Measurements from ENCODE around the gene RRBP1.
A peak's percentile ranks its signal among the peaks of the same experiment; 100 is the strongest.

RRBP1 gene

DNA sequence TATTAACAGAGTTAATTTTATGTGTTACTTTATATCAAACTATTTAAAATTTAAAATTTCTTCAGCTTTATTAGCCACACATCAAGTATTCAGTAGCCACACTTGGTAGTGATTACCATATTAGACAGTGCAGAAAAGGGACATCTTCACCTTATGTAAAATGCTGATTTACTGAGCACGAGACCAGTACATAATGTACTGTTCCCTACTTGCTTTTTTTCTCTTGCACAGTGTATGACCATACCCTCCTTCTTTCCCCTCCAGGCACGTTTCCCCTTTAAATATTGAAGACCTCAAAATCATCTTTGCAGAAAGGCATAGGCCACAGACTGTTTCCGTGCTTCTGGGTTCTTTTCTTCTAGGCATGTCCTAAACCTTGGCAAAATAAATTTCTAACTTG is 94.2 kb downstream of the RRBP1 start:
- ATAC-seq (no peak), DNase-seq (no peak)
- Mint-ChIP-seq H3K9me3 (no peaks in the 10 kb centered on the region), H3K27ac (no peak overlapping the region), H3K4me1 (no peaks in the 10 kb centered on the region), H3K4me3 (no peak overlapping the region), H3K27me3 (no peaks in the 10 kb centered on the region)

DNA sequence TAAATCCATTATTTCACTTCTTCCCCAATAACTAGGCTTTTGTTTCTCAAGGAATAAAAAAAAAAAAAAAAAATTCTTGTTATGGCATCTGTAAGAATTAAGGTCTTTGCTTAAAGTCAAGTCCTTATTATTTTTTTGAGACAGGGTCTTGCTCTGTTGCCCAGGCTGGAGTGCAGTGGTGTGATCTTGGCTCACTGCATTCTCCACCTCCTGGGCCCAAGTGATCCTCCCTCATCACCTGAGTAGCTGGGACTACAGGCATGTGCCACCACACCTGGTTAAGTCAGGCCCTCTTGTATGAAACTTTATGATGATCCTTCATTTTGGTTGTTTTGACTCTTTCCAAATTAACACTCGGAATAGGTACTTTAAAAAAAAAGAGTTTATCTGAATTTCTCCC is 94.9 kb downstream of the RRBP1 start:
- Mint-ChIP-seq H3K4me1 (no peaks in the 10 kb centered on the region), H3K27me3 (no peaks in the 10 kb centered on the region), H3K9me3 (no peaks in the 10 kb centered on the region), H3K27ac (no peak overlapping the region), H3K4me3 (no peak overlapping the region)
- ATAC-seq (no peak), DNase-seq (no peak)

DNA sequence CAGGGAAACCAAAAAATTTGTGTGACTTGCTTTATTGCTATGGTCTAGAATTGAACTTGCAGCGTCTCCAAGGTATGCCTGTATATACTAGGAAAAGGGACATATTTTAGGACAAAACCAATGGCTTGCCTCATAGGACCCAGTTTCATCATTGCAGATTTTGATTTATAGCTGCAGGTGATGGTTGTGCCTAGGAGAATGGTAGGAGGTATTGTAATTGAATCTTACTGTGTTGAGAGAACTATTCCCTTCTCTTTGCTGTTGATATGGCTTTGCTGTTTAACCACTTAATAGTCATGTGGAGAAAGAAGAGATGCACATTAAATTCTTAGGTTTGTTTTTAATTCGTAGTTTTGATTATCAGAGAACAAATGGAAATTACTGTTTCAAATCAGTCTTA is 95.8 kb downstream of the RRBP1 start:
- no peaks in the 10 kb centered on the region for H3K9me3 Mint-ChIP-seq
- ATAC-seq (no peak), DNase-seq (no peak)
- no peak overlapping the region for H3K27ac Mint-ChIP-seq
- H3K4me1 Mint-ChIP-seq: no peaks in the 10 kb centered on the region
- no peaks in the 10 kb centered on the region for H3K27me3 Mint-ChIP-seq
- H3K4me3 Mint-ChIP-seq: no peak overlapping the region

DNA sequence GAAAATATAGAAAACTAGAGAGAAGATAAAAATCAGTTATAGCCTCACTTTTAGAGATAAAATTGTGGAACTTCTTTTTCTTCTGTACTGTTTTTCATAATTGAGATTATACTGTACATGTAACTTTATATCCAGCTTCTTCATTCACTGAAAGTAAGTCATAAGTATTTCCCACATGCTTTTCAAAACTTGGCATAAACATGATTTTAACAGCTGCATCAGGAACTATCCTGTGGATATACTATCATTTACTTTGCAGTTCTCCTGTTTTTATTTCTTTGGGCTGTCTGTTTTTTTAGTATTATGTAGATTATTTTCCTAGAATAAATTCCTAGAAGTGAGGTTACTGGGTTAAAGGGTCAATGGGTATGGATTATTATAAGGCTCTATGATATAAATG is 97.4 kb downstream of the RRBP1 start:
- Mint-ChIP-seq H3K9me3 (no peaks in the 10 kb centered on the region), H3K4me1 (peaks cover 7% of the 10 kb centered on the region), H3K27me3 (no peaks in the 10 kb centered on the region), H3K4me3 (no peak overlapping the region), H3K27ac (no peak overlapping the region)
- ATAC-seq (no peak), DNase-seq (no peak)

DNA sequence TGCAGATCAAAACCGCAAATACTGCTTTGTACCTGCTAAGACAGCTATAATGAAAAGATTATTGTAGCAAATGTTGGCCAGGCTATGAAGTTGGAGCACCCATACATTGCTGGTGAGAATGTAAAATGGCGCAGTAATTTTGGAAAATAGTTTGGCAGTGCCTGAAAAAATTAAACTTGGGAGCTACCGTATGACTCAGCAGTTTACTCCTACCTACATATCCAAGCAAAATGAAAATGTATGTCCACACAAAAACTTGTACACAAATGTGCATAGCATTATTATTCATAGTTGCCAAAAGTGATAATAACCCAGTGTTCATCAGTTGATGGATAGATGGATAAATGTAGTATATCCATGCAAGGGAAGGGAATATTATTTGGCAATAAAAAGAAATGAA is 98.9 kb downstream of the RRBP1 start:
- Mint-ChIP-seq H3K4me3 (no peak overlapping the region), H3K27me3 (no peaks in the 10 kb centered on the region), H3K4me1 (peaks cover 14% of the 10 kb centered on the region), H3K27ac (no peak overlapping the region), H3K9me3 (no peaks in the 10 kb centered on the region)
- no peak for DNase-seq
- ATAC-seq: no peak

DNA sequence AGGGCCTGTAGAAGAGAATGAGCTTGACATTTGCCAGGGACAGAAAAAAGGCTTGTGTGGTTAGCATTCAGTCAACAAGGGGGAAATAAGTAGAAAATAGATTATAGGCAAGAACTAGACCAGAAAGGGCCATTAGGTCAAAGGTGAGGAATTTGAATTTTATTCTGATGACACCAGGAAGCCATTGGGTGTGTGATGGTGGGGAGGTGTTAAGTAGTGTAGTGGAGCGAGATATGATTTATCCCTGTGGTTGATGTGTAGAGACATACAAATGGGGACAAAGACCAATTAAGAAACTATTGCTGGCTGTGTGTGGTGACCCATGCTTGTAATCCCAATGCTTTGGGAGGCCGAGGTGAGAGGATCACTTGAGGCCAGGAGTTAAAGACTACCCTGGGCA is 101.1 kb downstream of the RRBP1 start:
- H3K4me3 Mint-ChIP-seq: no peak overlapping the region
- no peaks in the 10 kb centered on the region for H3K9me3 Mint-ChIP-seq
- no peaks in the 10 kb centered on the region for H3K27me3 Mint-ChIP-seq
- peaks cover 14% of the 10 kb centered on the region for H3K4me1 Mint-ChIP-seq
- no peak for ATAC-seq
- no peak for DNase-seq
- H3K27ac Mint-ChIP-seq: no peak overlapping the region

DNA sequence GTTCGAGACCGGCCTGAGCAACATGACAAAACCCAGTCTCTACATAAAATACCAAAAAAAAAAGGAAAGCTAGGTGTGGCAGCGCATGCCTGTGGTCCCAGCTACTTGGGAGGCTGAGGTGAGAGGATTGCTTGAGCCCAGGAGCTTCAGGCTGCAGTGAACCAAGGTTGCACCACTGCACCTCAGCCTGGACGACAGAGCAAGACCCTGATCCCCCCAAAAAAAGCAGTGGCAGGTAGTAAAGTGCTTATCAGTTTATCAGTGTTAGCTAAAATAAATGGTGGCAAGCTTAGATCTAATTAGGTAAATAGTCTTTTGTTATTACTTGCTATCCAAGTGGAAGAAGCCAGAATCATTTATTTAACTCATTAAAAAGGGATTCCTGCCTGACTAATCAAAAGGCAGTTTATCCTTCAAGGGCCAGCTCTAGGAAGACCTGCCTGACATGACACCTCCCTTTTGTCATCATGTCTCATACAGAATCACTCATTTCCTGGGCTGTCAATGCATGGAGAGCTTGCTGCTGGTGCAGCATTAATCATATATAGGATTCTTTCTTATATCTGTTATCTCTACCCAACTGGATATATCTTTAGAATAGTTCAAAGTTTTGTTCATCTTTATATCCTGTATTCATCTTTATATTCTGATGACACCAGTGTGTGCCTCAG is 102.5 kb downstream of the RRBP1 start:
- Mint-ChIP-seq H3K27ac (peak overlapping the region in 1 of 2 donors; percentile 89), H3K4me3 (no peak overlapping the region), H3K9me3 (no peaks in the 10 kb centered on the region), H3K4me1 (peaks cover 14% of the 10 kb centered on the region), H3K27me3 (no peaks in the 10 kb centered on the region)
- ATAC-seq (no peak), DNase-seq (no peak)

DNA sequence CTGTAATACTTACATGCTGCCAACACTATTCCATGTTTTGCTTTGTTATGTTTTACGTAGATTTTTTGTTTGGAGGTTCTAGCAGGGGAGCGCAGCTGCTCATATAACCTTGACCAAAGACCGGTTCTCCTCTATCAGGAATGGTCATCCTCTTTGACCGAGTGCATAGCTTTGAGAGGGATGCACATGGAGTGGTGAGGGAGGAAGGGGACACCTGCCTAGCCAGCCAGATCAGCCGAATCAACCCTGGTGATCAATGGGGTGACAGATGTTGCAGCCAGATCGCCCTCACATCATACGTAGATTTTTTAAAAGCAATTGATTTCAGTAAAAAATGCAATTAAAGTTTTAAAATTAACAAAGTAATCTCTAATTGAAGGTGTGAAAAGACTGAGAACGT is 105.8 kb downstream of the RRBP1 start:
- Mint-ChIP-seq H3K4me1 (peaks cover 35% of the 10 kb centered on the region), H3K9me3 (no peaks in the 10 kb centered on the region), H3K27ac (no peak overlapping the region), H3K27me3 (no peaks in the 10 kb centered on the region), H3K4me3 (no peak overlapping the region)
- no peak for ATAC-seq
- DNase-seq: no peak

DNA sequence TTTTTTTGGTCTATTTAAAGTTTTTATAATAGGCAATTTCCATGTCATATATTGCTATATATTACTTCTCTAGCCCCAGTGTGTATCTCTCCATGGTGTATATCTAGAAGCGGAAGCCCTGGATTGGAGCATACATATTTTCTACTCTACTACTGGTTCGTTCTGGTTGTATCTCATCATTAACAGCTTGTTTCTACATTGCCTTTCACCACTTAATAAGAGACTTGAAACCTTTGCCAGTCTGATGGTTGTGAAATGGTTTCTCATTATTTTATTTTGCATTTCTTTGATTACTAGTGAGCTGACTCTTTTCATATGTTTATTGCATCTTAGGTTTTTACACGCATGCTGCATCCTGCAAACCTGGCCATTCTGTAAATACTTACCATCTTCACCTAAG is 108.6 kb downstream of the RRBP1 start:
- H3K27me3 Mint-ChIP-seq: peaks cover under 1% of the 10 kb centered on the region
- DNase-seq: no peak
- peaks cover 32% of the 10 kb centered on the region for H3K4me1 Mint-ChIP-seq
- no peak for ATAC-seq
- no peak overlapping the region for H3K4me3 Mint-ChIP-seq
- H3K9me3 Mint-ChIP-seq: no peaks in the 10 kb centered on the region
- no peak overlapping the region for H3K27ac Mint-ChIP-seq

DNA sequence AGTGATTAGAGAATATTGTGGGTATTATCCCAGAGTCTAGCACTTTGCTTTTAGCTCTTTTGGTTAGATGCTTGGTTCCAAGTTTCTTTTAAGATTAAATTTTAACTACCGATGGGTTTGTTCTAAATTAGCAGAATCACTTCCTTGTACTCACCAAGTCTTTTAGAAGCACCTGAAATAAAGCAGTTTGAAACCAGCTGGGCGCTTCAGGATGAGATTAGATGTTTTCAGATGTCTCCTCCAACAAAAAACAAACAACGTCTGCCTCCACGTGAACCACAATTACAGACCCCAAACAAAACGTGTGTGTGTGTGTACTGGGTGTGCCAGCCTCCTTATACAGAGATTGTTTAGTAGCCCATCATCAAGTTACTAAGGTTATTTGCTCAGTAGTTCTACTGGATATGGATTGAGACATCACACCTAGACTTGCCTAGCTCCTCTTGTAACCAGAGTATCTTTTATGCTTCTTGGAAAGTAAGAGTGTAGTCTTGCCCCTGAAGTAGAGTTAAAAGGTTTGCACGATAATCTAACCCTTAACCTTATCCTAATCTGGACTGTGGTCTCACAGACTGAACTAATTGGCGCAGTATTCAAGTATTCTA is 109.9 kb downstream of the RRBP1 start:
- Mint-ChIP-seq H3K4me3 (peak overlapping the region in 1 of 2 donors; percentile 92), H3K4me1 (peaks cover 32% of the 10 kb centered on the region), H3K9me3 (no peaks in the 10 kb centered on the region), H3K27me3 (peaks cover 13% of the 10 kb centered on the region), H3K27ac (no peak overlapping the region)
- ATAC-seq: no peak
- DNase-seq: no peak

DNA sequence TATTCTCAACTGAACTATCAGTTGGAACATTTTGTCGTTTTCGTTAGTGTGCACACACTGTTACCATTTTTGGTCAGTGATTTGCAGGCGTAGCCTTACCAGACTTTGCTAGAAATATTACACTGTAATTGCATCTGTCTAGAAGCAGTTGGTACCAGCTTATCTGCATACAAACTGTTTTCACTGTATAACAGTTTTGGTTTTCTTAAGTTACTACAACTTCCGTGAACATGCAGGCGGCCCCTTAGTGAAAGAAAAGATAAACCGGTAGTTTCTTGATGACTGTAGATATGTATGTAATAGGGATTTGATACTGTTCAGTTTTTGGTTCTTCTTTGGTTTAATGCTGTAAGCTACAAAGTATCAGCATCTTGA is 110.9 kb downstream of the RRBP1 start:
- peaks cover 32% of the 10 kb centered on the region for H3K4me1 Mint-ChIP-seq
- DNase-seq: peak in 1 of 2 donors; percentile 24
- no peaks in the 10 kb centered on the region for H3K9me3 Mint-ChIP-seq
- peak overlapping the region; percentile 92 to 100 for H3K4me3 Mint-ChIP-seq
- peaks cover 13% of the 10 kb centered on the region for H3K27me3 Mint-ChIP-seq
- peak overlapping the region; percentile 82 to 96 for H3K27ac Mint-ChIP-seq
- peak; percentile 57 for ATAC-seq

DNA sequence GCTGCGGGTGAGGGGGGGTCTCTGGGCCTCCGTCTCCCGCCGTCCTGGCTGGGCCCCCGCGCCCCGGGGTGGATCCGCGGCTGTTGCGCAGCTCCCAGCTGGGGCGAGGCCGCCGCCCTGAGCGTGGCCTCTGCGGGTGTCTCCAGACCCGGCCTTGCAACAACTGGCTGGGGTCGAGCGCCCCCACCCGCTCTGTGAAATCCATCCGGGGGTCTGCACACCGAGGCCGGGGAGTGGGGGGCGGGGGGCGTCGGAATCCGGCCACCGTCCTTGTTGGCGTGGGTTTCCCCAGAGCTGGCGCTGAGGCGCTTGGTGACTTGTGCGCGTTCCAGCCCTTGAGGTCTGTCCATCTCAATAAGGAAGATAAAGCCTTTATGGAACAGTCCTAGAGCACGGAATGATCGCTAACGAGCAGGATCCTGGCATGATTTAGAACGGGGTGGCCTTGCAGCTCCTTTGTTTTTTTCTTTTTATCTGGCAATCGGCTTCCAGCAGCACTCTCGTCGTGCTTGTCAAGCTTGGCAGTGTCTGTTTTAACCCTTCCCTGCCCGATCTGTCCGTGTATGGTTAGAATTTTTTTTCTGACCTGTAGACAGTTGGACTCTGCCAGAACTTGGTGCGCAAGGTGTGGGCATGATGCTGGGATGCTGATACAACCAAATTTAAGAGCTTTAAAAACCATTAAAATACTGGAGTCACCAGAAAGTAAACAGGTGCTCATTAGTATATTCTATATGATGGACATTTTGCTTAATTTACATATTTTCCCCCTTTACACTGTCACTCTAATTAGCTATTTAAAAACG is 111.5 kb downstream of the RRBP1 start:
- Mint-ChIP-seq H3K4me3 (peak overlapping the region; percentile 92 to 100), H3K4me1 (peaks cover 32% of the 10 kb centered on the region), H3K27ac (peak overlapping the region; percentile 82 to 96), H3K27me3 (peaks cover 13% of the 10 kb centered on the region), H3K9me3 (no peaks in the 10 kb centered on the region)
- DNase-seq (no peak), ATAC-seq (peak; percentile 61)

DNA sequence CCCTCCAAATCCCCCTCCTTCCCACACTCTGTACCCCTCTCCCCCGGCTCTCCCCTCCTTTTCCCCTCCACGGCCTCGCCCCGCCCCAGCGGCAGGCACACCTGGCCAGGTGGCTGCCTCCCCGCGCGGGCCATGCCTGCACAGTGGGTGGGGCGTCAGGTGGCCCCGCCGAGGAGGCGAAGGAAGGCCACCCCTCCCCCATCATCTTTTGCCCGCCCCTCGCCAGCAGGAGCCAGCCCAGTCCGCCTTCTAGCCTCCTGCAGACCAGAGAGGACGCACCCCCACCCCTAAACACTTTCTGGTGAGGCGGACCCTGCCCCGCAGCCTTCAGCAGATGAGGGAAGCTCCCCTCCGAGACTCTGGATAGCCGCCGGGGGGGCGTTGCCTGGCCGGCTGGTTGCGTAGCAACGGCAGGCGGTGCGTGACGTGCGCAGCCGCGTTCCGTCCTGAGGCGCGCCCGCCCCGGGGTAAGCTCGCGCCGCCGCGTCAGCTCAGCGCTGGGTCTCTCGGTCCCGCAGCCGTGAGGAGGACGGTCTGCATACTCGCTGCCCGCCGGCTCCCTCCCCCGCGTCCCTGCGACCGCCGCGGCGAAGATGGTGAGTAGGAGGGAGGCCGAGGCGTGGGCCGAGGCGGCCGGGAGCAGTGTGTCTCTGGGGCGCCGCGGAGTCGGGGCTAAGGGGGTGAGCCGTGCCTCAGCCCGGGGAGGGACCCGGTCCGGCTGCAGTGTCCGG is 112.3 kb downstream of the RRBP1 start, which contains the start of gene DSTN:
Gene DSTN, plus strand, starts transcription at position 460 of the 731 bp plus-strand sequence. Its CDS starts 134 bp downstream, at position 594.
- H3K4me3 Mint-ChIP-seq: peak within 1 kb of the TSS; percentile 92 to 100
- ATAC-seq: peak; percentile 92
- H3K4me1 Mint-ChIP-seq: peaks cover 32% of the 10 kb centered on the region
- DNase-seq: peak; percentile 84 to 87
- H3K27ac Mint-ChIP-seq: peak within 1 kb of the TSS; percentile 96 to 99
- H3K9me3 Mint-ChIP-seq: no peaks in the 10 kb centered on the region
- H3K27me3 Mint-ChIP-seq: peaks cover 13% of the 10 kb centered on the region

DNA sequence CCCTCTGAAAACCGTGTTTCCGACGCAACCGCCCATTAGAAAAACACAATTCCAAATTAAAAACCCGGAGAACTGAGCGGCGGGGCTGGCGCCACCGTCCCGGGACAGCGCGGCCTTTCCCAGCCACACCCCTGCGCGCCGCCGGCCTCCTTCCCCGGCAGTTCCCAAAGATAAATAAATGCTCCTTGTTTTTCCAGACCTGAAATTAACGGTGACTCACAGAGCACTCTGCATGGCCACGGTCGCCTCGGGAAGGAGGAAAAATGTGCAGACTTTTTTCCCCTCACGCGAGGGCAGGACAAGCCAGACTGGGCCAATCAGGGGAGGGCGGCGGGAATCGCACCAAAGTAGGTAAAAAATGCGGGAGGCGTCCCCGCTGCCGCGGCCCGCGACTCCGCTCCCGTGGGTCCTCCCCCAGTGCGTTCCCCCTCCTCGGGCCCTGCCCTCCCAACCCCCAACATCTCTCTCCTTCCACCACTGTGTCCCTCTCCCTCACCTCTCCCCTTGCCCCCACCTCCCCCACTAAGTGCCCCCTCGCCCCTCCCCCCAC is 113.0 kb downstream of the RRBP1 start:
- ATAC-seq (no peak), DNase-seq (no peak)
- no peaks in the 10 kb centered on the region for H3K9me3 Mint-ChIP-seq
- peak overlapping the region; percentile 92 to 100 for H3K4me3 Mint-ChIP-seq
- peak overlapping the region in 1 of 2 donors; percentile 83 for H3K27ac Mint-ChIP-seq
- peaks cover 13% of the 10 kb centered on the region for H3K27me3 Mint-ChIP-seq
- H3K4me1 Mint-ChIP-seq: peaks cover 32% of the 10 kb centered on the region

DNA sequence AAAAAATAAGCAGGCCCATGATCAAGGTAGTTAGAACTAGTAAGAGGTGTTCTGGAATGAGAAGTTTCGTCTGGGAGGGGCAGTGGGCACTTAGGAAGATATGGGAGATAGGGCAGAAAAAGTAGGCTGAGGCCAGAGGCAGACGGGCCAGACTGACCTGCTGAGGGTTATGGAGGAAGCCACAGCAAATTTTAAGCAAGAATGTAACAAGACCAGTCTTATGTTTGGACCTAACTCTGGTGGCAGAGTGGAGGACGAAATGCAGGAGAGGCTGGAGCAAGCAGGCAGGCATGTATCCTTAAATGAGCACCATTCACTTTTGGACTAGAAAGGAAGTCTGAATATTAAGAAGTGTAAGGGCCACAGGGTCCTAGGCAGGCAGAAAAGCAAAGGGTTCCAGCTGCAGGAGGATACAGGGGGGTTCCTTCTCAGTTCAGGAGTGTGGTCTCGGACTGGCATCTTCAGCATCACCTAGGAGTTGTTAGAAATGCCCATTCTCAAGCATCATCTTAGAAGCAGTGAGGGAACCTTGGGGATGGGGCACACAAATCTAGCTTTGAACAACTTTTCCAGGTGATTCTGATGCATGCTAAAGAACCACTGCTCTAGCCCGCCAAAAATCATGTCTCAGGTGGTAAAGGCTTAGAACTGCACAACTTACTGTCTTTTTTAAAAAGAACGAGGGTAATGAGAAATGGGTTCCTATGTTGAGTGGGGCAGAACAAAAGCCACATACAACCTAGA is 113.8 kb downstream of the RRBP1 start:
- H3K27ac Mint-ChIP-seq: no peak overlapping the region
- peak overlapping the region; percentile 92 to 100 for H3K4me3 Mint-ChIP-seq
- no peaks in the 10 kb centered on the region for H3K9me3 Mint-ChIP-seq
- peaks cover 13% of the 10 kb centered on the region for H3K27me3 Mint-ChIP-seq
- no peak for ATAC-seq
- DNase-seq: no peak
- H3K4me1 Mint-ChIP-seq: peaks cover 28% of the 10 kb centered on the region

All from stimulated activated naive CD8-positive, alpha-beta T cell treated with anti-CD3 and anti-CD28 coated beads, Interleukin-15, amount 100 ng/mL, for 72 hours (primary cell).